GM12801 (cell line): ENCODE data around the gene NFE2L2.

Experiments used
- CTCF ChIP-seq: IDR thresholded peaks from one replicate; pipeline ENCODE4 v1.5.1; 2011; ENCODE audit warnings: control low read depth; ENCODE audit not compliant: insufficient read length; ENCODE audit errors: extremely low read depth

NFE2L2 gene

GRCh38 chr2:177221970-177222369, 42.6 kb downstream of the NFE2L2 start:
- TF ChIP-seq CTCF, result no peak

DNA sequence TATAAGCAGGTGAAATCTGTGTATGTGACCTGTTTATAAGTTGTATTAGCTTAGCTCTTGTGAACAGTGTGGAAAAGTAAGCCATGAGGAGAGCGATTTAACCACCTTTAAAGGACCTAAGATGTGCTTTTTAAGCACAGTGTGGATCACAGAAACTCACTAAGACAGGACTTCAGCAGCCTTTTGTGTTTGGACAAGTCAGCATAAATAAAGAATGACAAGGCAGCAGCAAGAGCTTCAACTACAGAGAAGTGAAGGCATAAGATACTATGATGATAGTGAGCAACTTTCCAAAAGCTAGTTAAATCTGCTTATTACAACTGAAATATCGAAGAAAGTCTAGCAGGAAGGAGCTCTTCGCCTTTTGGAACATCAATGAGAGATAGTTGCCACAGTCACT, 43.0 kb downstream of the NFE2L2 start:
- no peak for TF ChIP-seq CTCF

DNA sequence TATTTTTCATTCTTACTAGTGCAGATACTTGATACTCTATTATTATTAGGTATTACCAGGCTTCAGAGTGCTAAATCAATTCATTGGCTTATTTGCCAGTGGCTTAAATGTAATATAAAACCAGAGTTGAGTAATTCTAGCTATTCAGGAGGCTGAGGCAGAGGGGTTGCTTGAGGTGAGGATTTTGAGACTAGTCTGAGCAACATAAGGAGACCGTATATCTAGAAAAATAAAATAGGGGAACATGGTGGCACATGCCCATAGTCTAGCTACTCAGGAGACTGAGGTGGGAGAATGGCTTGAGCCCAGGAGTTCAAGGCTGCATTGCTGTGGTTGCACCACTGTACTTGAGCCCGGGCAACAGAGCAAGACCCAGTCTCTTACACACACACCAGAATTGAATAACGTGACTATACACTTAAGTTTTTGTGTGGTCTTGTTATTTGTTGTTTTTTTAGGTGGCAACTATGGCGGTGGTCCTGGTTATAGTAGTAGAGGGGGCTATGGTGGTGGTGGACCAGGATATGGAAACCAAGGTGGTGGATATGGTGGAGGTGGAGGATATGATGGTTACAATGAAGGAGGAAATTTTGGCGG, 47.2 kb downstream of the NFE2L2 start:
- TF ChIP-seq CTCF, result no peak

DNA sequence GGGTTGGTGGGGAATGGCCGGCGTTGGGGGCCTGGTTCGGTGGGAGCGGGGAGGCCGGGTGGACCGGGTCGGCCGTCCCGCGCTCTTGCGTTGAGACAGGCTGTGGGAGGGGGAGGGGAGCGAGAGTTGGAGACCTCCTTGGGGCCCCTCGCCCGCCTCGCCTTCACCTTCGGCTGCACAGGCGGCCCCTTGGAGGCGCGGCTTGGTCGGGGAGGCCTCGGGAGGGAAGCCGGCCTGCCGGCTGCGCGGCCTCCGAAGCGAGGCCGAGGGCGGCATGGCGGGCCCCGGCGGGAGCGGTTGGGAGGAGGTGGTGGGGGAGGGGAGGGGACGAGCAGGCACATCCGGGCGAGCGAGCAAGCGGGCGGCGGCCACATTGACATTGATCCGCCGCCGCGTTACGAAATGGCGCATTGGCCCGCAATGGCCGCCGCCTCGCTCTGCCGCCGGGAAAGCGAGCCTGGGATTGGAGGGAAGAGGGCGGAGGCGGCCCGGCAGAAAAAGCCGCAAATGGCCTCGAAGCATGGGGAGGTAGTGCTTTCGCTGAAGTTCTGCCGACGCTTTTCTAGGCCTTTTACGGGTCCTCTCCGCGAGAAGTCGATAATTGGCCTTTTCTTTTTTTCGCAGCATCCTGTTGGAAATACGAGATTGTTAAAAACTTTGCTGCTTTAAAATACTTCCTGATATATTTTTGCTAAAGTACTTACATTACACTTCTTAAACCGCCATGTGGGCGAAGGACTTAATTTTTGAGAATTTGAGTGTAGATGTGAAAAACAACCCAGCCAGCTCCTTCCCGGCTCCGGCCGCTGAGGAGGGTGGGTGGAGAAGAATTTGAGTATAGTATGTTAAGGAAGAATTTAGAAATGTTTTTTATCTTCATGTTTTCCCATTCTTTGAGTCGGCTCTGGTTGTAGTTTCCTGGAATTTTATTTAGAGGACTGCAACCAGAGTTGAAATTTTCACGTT, 51.4 kb downstream of the NFE2L2 start:
- no peak for TF ChIP-seq CTCF

- TF ChIP-seq CTCF, result no peak
Measured at GRCh38 chr2:177212106-177212890, 52.2 kb downstream of the NFE2L2 start, which contains the start of gene HNRNPA3. Gene HNRNPA3, plus strand, starts transcription at chr2:177212794. Its CDS starts 6 bp downstream, at chr2:177212800.

- TF ChIP-seq CTCF, result no peak
Measured at GRCh38 chr2:177211576-177212105, 52.9 kb downstream of the NFE2L2 start.

- TF ChIP-seq CTCF, result no peak
Measured at GRCh38 chr2:177211169-177211568, 53.4 kb downstream of the NFE2L2 start.
